ENCODE measurements around the gene IRX3. TPM values are rescaled to one million over a fixed set of nuclear protein-coding genes. Genes with fewer than 3 reads are reported as not detected.

The IRX3 gene
- total and polyA plus RNA-seq, 2 experiments from 2014 or later: 0.90 to 1.6 TPM

- Histone ChIP-seq H3K27ac (ENCODE audit: low read depth) (no peak overlapping the region), H3F3A (replicated peaks; ENCODE audit: low read depth) (no peaks in the 10 kb centered on the region), H3K4me2 (no peak overlapping the region), H2AFZ (no peak overlapping the region), H3K27me3 (ENCODE audit: insufficient read depth) (no peaks in the 10 kb centered on the region), H3K4me1 (ENCODE audit: insufficient read depth) (no peaks in the 10 kb centered on the region), H3K9me2 (ENCODE audit: insufficient read depth) (no peaks in the 10 kb centered on the region), H3K79me2 (replicated peaks; ENCODE audit: insufficient read depth) (no peaks in the 10 kb centered on the region), H3K4me3 (no peak overlapping the region), H4K20me1 (replicated peaks; ENCODE audit: insufficient read depth) (no peaks in the 10 kb centered on the region), H3K36me3 (ENCODE audit: insufficient read depth) (no peaks in the 10 kb centered on the region)
- DNase-seq (ENCODE audit: low spot score) (no peak), ATAC-seq (no peak; the same call in 2 of the 3 replicates)
- TF ChIP-seq ZNF462 (CRISPR knock-in tag; IDR thresholded peaks at IDR 0.05) (no peak), REST (IDR thresholded peaks at IDR 0.05; ENCODE audit: unreplicated experiment) (no peak), EZH2 (IDR thresholded peaks at IDR 0.05; ENCODE audit: low read depth, unreplicated experiment) (no peak), CREB1 (CRISPR knock-in tag; IDR thresholded peaks at IDR 0.05; ENCODE audit: low read depth) (no peak), STAT1 (IDR thresholded peaks at IDR 0.05; ENCODE audit: unreplicated experiment) (no peak), ZNF331 (CRISPR knock-in tag; IDR thresholded peaks at IDR 0.05; ENCODE audit: low read depth) (no peak), NANOG (IDR thresholded peaks at IDR 0.05; ENCODE audit: borderline replicate concordance) (no peak), ETS1 (IDR thresholded peaks at IDR 0.05) (no peak), JUNB (IDR thresholded peaks at IDR 0.05; ENCODE audit: unreplicated experiment) (no peak), CTCF (conservative IDR thresholded peaks at IDR 0.05; ENCODE audit: low read depth in 2 of 2) (no peak), POLR2AphosphoS5 (IDR thresholded peaks at IDR 0.05; ENCODE audit: low read depth) (no peak), EZH2phosphoT487 (IDR thresholded peaks at IDR 0.05; ENCODE audit: unreplicated experiment) (no peak), ZNF114 (CRISPR knock-in tag; IDR thresholded peaks at IDR 0.05) (no peak)
- Mint-ChIP-seq H3K27ac (no peak overlapping the region), H3K36me3 (ENCODE audit: low read depth) (no peaks in the 10 kb centered on the region), H3K4me3 (no peak overlapping the region), H3K27me3 (ENCODE audit: insufficient read depth, low read depth, poor library complexity) (peaks cover 8% of the 10 kb centered on the region), H3K4me1 (peaks cover 10% of the 10 kb centered on the region; the same call in 2 of the 3 replicates), H3K9me3 (no peaks in the 10 kb centered on the region; the same call in 2 of the 3 replicates)
Measured at GRCh38 chr16:54305080-54305479, 18.5 kb upstream of the IRX3 start.

Measured in GM23338 (cell line).